HUES6 (cell line): ENCODE data around the gene TMPRSS5.

Experiments used
- H3K27ac ChIP-seq: 2 replicates; pipeline ENCODE4 v1.7.0; 2013; ENCODE audit warnings: low read depth, mild to moderate bottlenecking, low read length, inconsistent platforms
- H3K27me3 ChIP-seq: 2 replicates; pipeline ENCODE4 v1.6.1; 2013; ENCODE audit warnings: low read length; ENCODE audit not compliant: control insufficient read depth, insufficient read depth
- H3K36me3 ChIP-seq: 2 replicates; pipeline ENCODE4 v1.6.1; 2013; ENCODE audit warnings: low read length; ENCODE audit not compliant: control insufficient read depth, insufficient read depth
- H3K4me1 ChIP-seq: 2 replicates; pipeline ENCODE4 v1.6.1; 2013; ENCODE audit warnings: low read length; ENCODE audit not compliant: control insufficient read depth, insufficient read depth
- H3K4me3 ChIP-seq: 2 replicates; pipeline ENCODE4 v1.5.1; 2013; ENCODE audit warnings: low read depth, low read length
- H3K9ac ChIP-seq: one replicate; pipeline ENCODE4 v1.6.1; 2013; ENCODE audit warnings: mild to moderate bottlenecking, low read length
- H3K9me3 ChIP-seq: 2 replicates; pipeline ENCODE4 v1.6.1; 2013; ENCODE audit warnings: low read depth, low read length; ENCODE audit not compliant: control insufficient read depth, insufficient read depth

TMPRSS5 gene

DNA sequence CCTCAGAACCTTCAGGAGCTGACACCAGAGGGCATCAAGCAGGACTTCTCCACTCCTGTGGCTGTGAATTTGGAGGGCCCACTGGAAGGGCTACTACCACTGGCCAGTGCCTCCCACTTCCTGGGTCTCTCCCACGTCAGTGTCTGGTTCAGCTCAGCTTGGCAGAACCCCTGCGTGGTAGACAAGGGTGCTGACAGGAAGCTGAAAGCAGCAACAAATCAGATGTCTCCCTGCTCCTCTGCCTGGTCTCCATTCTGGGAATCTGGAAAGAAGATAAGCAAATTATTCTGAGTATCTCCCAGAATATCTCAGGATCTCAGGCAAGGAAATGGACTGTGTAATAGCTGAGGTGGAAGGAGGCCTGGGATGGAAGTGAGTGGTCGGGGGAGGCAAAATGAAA is 61.5 kb downstream of the TMPRSS5 start:
- Histone ChIP-seq H3K4me1 (no peaks in the 10 kb centered on the region), H3K27me3 (no peaks in the 10 kb centered on the region), H3K9me3 (peaks cover 6% of the 10 kb centered on the region), H3K27ac (no peak overlapping the region), H3K9ac (no peak overlapping the region), H3K4me3 (no peak overlapping the region), H3K36me3 (no peaks in the 10 kb centered on the region)

GRCh38 chr11:113643701-113644100 is 62.4 kb downstream of the TMPRSS5 start:
- H3K4me1 ChIP-seq = no peaks in the 10 kb centered on the region
- no peaks in the 10 kb centered on the region for H3K9me3 ChIP-seq
- no peaks in the 10 kb centered on the region for H3K27me3 ChIP-seq
- no peak overlapping the region for H3K9ac ChIP-seq
- no peak overlapping the region for H3K27ac ChIP-seq
- H3K4me3 ChIP-seq = no peak overlapping the region
- H3K36me3 ChIP-seq = no peaks in the 10 kb centered on the region

DNA sequence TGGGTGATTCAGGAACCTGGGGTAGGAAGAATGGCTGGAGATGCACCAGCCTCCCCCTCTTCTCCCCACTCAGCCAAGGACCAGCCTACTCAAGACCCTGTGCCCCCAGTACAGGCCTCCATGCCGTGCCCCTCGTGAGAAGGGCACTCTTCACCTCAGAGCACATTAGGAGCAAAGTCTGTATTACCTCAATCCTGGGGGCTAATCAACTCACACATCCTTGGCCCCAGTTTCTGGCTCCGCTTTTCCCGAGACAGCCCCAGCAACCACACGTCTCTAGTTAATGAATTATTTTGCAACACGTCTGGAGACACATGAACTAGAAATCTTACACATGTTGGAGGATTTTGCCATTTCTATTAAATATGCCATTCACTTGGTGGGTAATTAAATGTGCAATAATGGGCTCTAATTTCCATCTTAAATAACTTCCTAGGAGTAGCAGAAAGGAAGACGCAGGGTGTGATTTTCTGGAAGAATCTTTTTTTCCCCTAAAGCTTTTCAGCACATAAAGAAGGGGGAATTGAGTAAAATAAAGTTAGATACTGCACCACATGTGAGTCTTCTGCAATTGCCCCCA is 63.0 kb downstream of the TMPRSS5 start:
- Histone ChIP-seq H3K27me3 (no peaks in the 10 kb centered on the region), H3K9ac (no peak overlapping the region), H3K4me3 (no peak overlapping the region), H3K4me1 (no peaks in the 10 kb centered on the region), H3K36me3 (no peaks in the 10 kb centered on the region), H3K27ac (no peak overlapping the region), H3K9me3 (no peaks in the 10 kb centered on the region)

DNA sequence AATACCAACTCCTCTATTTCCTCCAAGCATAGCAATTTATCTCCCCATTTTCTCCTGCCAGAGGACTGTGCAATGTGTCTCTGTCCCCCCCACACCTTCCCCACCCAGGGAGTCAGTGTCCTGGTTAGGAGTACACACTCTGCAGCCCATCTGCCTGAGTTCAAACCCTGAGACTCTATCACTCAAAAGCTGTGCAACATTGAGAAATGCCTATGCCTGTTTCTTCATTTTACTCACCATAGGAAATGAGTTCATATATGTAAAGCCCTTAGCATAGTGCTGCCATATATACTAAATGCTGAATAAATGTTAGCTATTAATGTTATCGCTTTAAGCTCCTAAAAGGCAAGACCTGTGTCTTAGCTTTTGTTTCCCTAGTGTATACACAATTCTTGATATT is 64.0 kb downstream of the TMPRSS5 start:
- no peak overlapping the region for H3K4me3 ChIP-seq
- no peaks in the 10 kb centered on the region for H3K9me3 ChIP-seq
- H3K27me3 ChIP-seq = no peaks in the 10 kb centered on the region
- H3K9ac ChIP-seq = no peak overlapping the region
- H3K36me3 ChIP-seq = no peaks in the 10 kb centered on the region
- no peaks in the 10 kb centered on the region for H3K4me1 ChIP-seq
- no peak overlapping the region for H3K27ac ChIP-seq

DNA sequence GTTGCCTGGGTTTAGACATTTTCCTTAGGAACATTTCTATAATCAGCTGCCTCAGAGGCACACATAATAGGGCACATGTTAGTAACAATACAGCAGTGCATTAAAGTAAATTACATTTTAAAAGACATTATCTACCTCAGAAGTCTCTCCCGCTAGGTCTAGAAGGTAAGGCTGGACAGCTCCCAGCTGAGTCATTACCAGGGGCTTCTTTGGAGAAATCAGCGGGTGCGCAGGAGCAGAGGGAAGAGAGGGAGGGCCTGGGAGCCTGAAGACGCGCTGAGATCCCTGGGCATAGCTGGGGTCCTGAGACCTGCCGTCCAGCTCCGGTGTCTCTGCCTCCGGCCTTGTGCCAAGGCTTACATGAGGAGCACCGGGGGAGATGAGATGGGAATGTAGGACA is 67.7 kb downstream of the TMPRSS5 start:
- Histone ChIP-seq H3K4me1 (no peaks in the 10 kb centered on the region), H3K9ac (no peak overlapping the region), H3K27me3 (no peaks in the 10 kb centered on the region), H3K36me3 (no peaks in the 10 kb centered on the region), H3K4me3 (no peak overlapping the region), H3K9me3 (0 out of 2 replicates have a peak, but pooled peaks cover 5% of the 10 kb centered on the region), H3K27ac (no peak overlapping the region)

GRCh38 chr11:113637636-113638035 is 68.5 kb downstream of the TMPRSS5 start:
- Histone ChIP-seq H3K4me1 (no peaks in the 10 kb centered on the region), H3K4me3 (no peak overlapping the region), H3K9ac (no peak overlapping the region), H3K27me3 (no peaks in the 10 kb centered on the region), H3K27ac (no peak overlapping the region), H3K36me3 (no peaks in the 10 kb centered on the region), H3K9me3 (0 out of 2 replicates have a peak, but pooled peaks cover 5% of the 10 kb centered on the region)
